Bronchial epithelial cell (primary cell): Measurements from ENCODE around the gene TCF3. TPM values are rescaled to one million over a fixed set of nuclear protein-coding genes. Genes with fewer than 3 reads are reported as not detected.

Source experiments
- DNase-seq: peaks from one replicate; pipeline ENCODE4 v3.0.0-alpha.2; 2010; ENCODE audit warnings: low read depth
- FAIRE-seq: peaks from 2 replicates; lab custom pipeline; 2011; peaks lifted over from hg19 to GRCh38; lab: Jason Lieb, UNC
- H3K27me3 ChIP-seq: 2 replicates; pipeline ENCODE4 v1.5.1; 2011; ENCODE audit warnings: low read length; ENCODE audit not compliant: control insufficient read depth, insufficient read depth
- H3K36me3 ChIP-seq: 2 replicates; pipeline ENCODE4 v1.5.1; 2011; ENCODE audit warnings: low read length; ENCODE audit not compliant: control insufficient read depth, insufficient read depth
- H3K4me3 ChIP-seq: 2 replicates; pipeline ENCODE4 v1.5.1; 2011; ENCODE audit warnings: mild to moderate bottlenecking, low read depth, low read length, control low read depth
- CTCF ChIP-seq: IDR thresholded peaks from 2 replicates; pipeline ENCODE4 v1.5.1; 2011; ENCODE audit warnings: mild to moderate bottlenecking, moderate library complexity, low read length, control low read depth, inconsistent platforms; ENCODE audit not compliant: insufficient read depth, severe bottlenecking
- total RNA-seq: library from RNA; depleted of rRNA; stranded (reverse); fragments of >200 nt; gene quantifications from 2 replicates; pipeline ENCODE4 v1.2.1, GENCODE V29; 2014

TCF3 gene
- total RNA-seq, 1 donor from 2014 or later, result 68.2 TPM

GRCh38 chr19:1574354-1575136, 77.9 kb downstream of the TCF3 start:
- peaks cover 8% of the 10 kb centered on the region for H3K36me3 ChIP-seq
- DNase-seq (no peak), FAIRE-seq (no peak)
- H3K27me3 ChIP-seq, result no peaks in the 10 kb centered on the region
- TF ChIP-seq CTCF, result no peak
- no peak overlapping the region for H3K4me3 ChIP-seq

GRCh38 chr19:1572795-1573194, 79.6 kb downstream of the TCF3 start:
- peaks cover 3% of the 10 kb centered on the region for H3K36me3 ChIP-seq
- TF ChIP-seq CTCF, result no peak
- H3K27me3 ChIP-seq, result no peaks in the 10 kb centered on the region
- DNase-seq (no peak), FAIRE-seq (no peak)
- no peak overlapping the region for H3K4me3 ChIP-seq

- no peak for DNase-seq
- FAIRE-seq, result no peak
- no peak overlapping the region for H3K4me3 ChIP-seq
- H3K36me3 ChIP-seq, result no peaks in the 10 kb centered on the region
- no peak for TF ChIP-seq CTCF
- no peaks in the 10 kb centered on the region for H3K27me3 ChIP-seq
Measured at GRCh38 chr19:1571358-1571757, 81.1 kb downstream of the TCF3 start.

GRCh38 chr19:1570836-1571235, 81.6 kb downstream of the TCF3 start:
- Histone ChIP-seq H3K27me3 (no peaks in the 10 kb centered on the region), H3K4me3 (no peak overlapping the region), H3K36me3 (no peaks in the 10 kb centered on the region)
- no peak for TF ChIP-seq CTCF
- DNase-seq (no peak), FAIRE-seq (no peak)

- TF ChIP-seq CTCF, result no peak
- DNase-seq (no peak), FAIRE-seq (no peak)
- peaks cover 4% of the 10 kb centered on the region for H3K36me3 ChIP-seq
- no peaks in the 10 kb centered on the region for H3K27me3 ChIP-seq
- H3K4me3 ChIP-seq, result no peak overlapping the region
Measured at GRCh38 chr19:1569997-1570396, 82.4 kb downstream of the TCF3 start.
